Stimulated activated CD4-positive, alpha-beta T cell treated with anti-CD3 and anti-CD28 coated beads, Interleukin-2, amount 100 ng/mL, for 48 hours (primary cell): Measurements from ENCODE around the gene DNAJC19.

Source experiments
- DNase-seq, 2 donors: peaks; one replicate each; pipeline ENCODE4 v3.0.0-alpha.2; 2020

DNAJC19 gene

DNA sequence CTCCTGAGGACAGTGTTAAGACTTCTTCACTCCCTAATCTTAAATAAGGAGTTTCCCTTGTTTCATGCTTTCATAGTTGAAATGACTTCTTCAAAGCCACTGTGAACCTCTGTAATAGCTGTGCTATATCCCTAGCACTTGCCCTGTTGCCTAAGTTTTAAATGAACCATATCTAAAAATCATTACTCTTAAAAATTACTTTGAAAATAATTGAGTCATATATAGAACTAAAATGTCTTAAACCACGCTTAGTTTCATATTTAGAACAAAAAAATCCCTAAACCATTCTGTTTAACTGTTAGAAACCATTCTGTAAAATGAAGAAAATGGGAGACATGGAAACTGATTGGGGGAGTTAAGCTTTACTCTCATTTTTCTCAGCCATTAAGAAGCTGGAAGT, 29.8 kb downstream of the DNAJC19 start:
- no peak for DNase-seq

DNA sequence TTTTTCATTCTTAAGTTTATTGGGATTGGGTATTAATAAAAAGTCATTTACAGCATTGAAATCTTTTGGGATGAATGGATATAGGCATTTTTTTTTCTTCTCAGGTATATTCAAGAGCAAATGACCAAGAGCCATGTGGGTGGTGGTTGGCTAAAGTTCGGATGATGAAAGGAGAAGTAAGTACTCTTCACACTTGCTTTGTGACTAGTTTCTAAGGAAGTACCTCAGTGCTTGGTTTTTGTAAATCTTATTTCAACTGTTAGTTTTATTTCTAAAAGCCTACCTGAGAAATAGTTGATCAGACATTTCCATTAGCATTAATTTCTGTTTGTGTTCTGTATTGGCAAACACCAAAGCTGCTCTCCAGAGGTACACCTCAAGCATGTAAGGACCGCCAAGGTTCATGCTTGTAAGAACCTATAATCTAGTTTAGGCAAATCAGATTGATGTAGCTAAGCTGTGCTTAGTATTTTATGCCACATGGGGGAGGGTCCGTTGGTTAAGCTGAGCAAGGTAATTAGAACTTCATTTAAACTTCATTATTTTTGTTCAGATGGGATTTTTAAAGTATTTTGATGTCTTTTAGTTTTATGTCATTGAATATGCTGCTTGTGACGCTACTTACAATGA, 41.7 kb downstream of the DNAJC19 start:
- DNase-seq, result no peak

DNA sequence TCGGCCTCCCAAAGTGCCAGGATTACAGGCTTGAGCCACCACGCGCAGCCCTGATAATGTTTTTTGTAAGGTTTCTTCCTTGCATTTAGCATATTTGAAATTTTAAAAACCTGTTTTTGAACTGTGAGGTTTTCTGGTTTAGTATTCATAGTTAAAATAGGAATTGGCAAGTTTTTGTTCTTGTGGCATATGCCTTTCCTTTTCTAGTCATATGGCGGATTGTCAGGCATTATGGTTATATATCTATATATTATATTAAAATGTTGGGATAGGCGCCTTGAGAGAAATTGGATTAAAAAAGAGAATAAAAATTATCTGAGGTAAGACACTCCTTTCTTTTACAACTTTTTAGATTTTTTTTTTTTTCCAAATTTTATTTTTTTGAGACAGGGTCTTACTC, 48.7 kb downstream of the DNAJC19 start:
- DNase-seq, result no peak

DNA sequence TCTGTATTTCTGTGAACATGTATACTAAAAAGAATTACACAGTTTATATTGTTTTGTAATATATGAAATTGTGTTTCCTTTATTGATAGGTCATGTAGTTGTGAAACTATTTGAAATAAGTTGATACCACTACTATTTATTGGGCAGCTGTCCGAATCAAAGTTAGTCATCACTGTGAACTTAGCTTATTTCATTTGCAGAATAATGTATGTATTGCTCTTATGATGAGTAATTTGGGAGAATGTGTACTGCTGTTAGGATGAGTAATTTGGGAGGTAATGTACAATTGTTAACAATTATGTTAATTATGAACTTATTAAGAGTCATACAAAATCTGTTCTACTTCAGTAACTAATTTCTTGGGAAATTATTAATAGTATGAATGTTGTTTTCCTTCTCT, 54.9 kb downstream of the DNAJC19 start:
- no peak for DNase-seq
